NCI-H1436 (cell line): Measurements from ENCODE around the gene LMLN.
"Not testable (repeated sequence)": the region's sequence is repeated elsewhere in the genome, so short reads cannot be mapped to it uniquely, and the experiment has no call there.

Source experiments
- DNase-seq: peaks from one replicate; lab custom pipeline; 2025; lab: John Stamatoyannopoulos, UW

Gene LMLN

GRCh38 chr3:197956626-197956988 is 3.4 kb upstream of the LMLN start:
- no peak for DNase-seq

GRCh38 chr3:197957790-197958133 is 2.3 kb upstream of the LMLN start:
- no peak for DNase-seq

GRCh38 chr3:197958346-197958745 is 1.7 kb upstream of the LMLN start:
- DNase-seq, result no peak

GRCh38 chr3:197958848-197959247 is 1.2 kb upstream of the LMLN start:
- not testable (repeated sequence) for DNase-seq

GRCh38 chr3:197959500-197959890 is 522 bp upstream of the LMLN start:
- no peak for DNase-seq

GRCh38 chr3:197960694-197961581 is 921 bp downstream of the LMLN start:
- DNase-seq, result no peak

- no peak for DNase-seq
Measured at GRCh38 chr3:197961582-197961945, 1.5 kb downstream of the LMLN start.

- no peak for DNase-seq
Measured at GRCh38 chr3:197963019-197963637, 3.1 kb downstream of the LMLN start.

- not testable (repeated sequence) for DNase-seq
Measured at GRCh38 chr3:197967337-197967989, 7.4 kb downstream of the LMLN start.

- DNase-seq, result no peak
Measured at GRCh38 chr3:197970588-197970987, 10.6 kb downstream of the LMLN start.

GRCh38 chr3:197974016-197974415 is 14.0 kb downstream of the LMLN start:
- no peak for DNase-seq

- no peak for DNase-seq
Measured at GRCh38 chr3:197975311-197975710, 15.3 kb downstream of the LMLN start.

GRCh38 chr3:197983076-197983475 is 23.1 kb downstream of the LMLN start:
- no peak for DNase-seq

GRCh38 chr3:197989651-197990050 is 29.6 kb downstream of the LMLN start:
- DNase-seq, result no peak

GRCh38 chr3:197994736-197995135 is 34.7 kb downstream of the LMLN start:
- DNase-seq, result no peak

GRCh38 chr3:197996855-197997254 is 36.8 kb downstream of the LMLN start:
- no peak for DNase-seq

GRCh38 chr3:197997936-197998335 is 37.9 kb downstream of the LMLN start:
- DNase-seq, result no peak

- DNase-seq, result no peak
Measured at GRCh38 chr3:198017090-198017489, 57.1 kb downstream of the LMLN start.

GRCh38 chr3:198018416-198018815 is 58.4 kb downstream of the LMLN start:
- DNase-seq, result no peak

- DNase-seq, result no peak
Measured at GRCh38 chr3:198019115-198019514, 59.1 kb downstream of the LMLN start.

- DNase-seq, result no peak
Measured at GRCh38 chr3:198021320-198021719, 61.3 kb downstream of the LMLN start.

- DNase-seq, result no peak
Measured at GRCh38 chr3:198022604-198023003, 62.6 kb downstream of the LMLN start.

- no peak for DNase-seq
Measured at GRCh38 chr3:198025644-198026043, 65.6 kb downstream of the LMLN start.
